HuH-7 (cell line): Measurements from ENCODE around the gene C11orf98.
A peak's percentile ranks its signal among the peaks of the same experiment; 100 is the strongest.
"Not testable (repeated sequence)": the region's sequence is repeated elsewhere in the genome, so short reads cannot be mapped to it uniquely, and the experiment has no call there.

Experiments used
- DNase-seq: peaks from one replicate; pipeline ENCODE4 v3.0.0; 2011; ENCODE audit warnings: low spot score

Gene C11orf98

GRCh38 chr11:62665075-62665598 lies at the start of gene C11orf98, which contains the start of gene CSKMT:
Gene C11orf98, minus strand, starts transcription at chr11:62665210. Its CDS starts 41 bp downstream, at chr11:62665169.
Gene CSKMT, plus strand, starts transcription at chr11:62665312. Its CDS starts 568 bp downstream, at chr11:62665880.
- peak; percentile 92 for DNase-seq

- DNase-seq, result no peak
Observed at GRCh38 chr11:62713343-62713742, 48.3 kb upstream of the C11orf98 start.

GRCh38 chr11:62712861-62713260 lies 47.9 kb upstream of the C11orf98 start:
- no peak for DNase-seq

- no peak for DNase-seq
Observed at GRCh38 chr11:62712276-62712812, 47.3 kb upstream of the C11orf98 start.

GRCh38 chr11:62710001-62710345 lies 45.0 kb upstream of the C11orf98 start:
- no peak for DNase-seq

GRCh38 chr11:62709247-62710000 lies 44.4 kb upstream of the C11orf98 start:
- no peak for DNase-seq

GRCh38 chr11:62708793-62709192 lies 43.8 kb upstream of the C11orf98 start:
- DNase-seq, result no peak

- DNase-seq, result no peak
Observed at GRCh38 chr11:62708392-62708791, 43.4 kb upstream of the C11orf98 start.

- no peak for DNase-seq
Observed at GRCh38 chr11:62707277-62707861, 42.4 kb upstream of the C11orf98 start, which contains the start of the genes BSCL2 and GNG3. Gene BSCL2, minus strand, starts transcription at chr11:62707424. Its CDS starts 229 bp downstream, at chr11:62707195. Gene GNG3, plus strand, starts transcription at chr11:62707676. Its CDS starts 620 bp downstream, at chr11:62708296.

GRCh38 chr11:62706850-62707247 lies 41.8 kb upstream of the C11orf98 start:
- no peak for DNase-seq

- DNase-seq, result peak; percentile 87
Observed at GRCh38 chr11:62705880-62706849, 41.2 kb upstream of the C11orf98 start.

- no peak for DNase-seq
Observed at GRCh38 chr11:62705413-62705812, 40.4 kb upstream of the C11orf98 start.

- DNase-seq, result not testable (repeated sequence)
Observed at GRCh38 chr11:62703921-62704320, 38.9 kb upstream of the C11orf98 start.

GRCh38 chr11:62702246-62702645 lies 37.2 kb upstream of the C11orf98 start:
- no peak for DNase-seq

GRCh38 chr11:62694455-62695167 lies 29.6 kb upstream of the C11orf98 start:
- DNase-seq, result peak; percentile 83

- DNase-seq, result not testable (repeated sequence)
Observed at GRCh38 chr11:62693624-62694023, 28.6 kb upstream of the C11orf98 start.

- no peak for DNase-seq
Observed at GRCh38 chr11:62689421-62690183, 24.6 kb upstream of the C11orf98 start, which contains the start of gene LRRN4CL. Gene LRRN4CL, minus strand, starts transcription at chr11:62689530. Its CDS starts 1,022 bp downstream, at chr11:62688508.

GRCh38 chr11:62688491-62688890 lies 23.5 kb upstream of the C11orf98 start:
- no peak for DNase-seq

GRCh38 chr11:62687508-62688396 lies 22.7 kb upstream of the C11orf98 start:
- DNase-seq, result no peak
